Measurements from ENCODE around the gene BEGAIN. TPM values are rescaled to one million over a fixed set of nuclear protein-coding genes. Genes with fewer than 3 reads are reported as not detected.
"Not testable (repeated sequence)": the region's sequence is repeated elsewhere in the genome, so short reads cannot be mapped to it uniquely, and the experiment has no call there.

BEGAIN gene
- total RNA-seq, 1 donor from 2014 or later: 1.6 TPM

DNA sequence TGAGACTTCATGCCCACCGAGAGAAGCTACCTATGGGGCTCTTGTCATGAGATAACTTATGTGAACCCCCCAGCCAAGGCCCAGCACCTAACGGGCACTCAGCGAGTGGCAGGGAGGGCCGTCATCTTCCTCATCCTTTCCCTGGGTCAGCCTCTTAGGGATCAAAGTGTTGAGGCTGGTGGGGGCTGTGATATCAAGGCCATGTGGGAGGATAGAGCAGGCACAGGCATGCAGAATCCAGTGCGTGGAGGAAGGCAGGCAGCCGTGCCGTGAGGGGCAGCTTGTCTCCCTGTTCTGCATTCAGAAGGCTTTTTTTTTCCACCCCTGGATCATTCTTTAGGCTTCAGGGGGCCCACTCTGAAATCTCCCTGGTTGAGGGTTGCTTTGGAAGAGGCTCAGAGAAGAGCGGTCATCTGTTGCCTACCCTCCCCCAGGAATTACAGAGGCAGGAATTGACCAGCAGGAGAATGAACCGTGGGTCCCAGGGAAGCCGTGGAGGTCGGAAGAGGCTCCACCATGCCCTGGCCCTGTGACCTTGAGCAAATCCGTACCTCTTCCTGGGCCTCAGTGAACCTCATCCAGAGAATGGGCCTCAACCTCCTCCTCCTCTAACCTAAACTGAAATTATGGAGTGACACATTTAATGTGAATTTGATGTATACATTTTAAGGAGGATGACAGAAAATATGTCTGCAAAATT is 62.8 kb downstream of the BEGAIN start:
- TF ChIP-seq CTCF (IDR thresholded peaks at IDR 0.05; ENCODE audit: unreplicated experiment): no peak
- no peaks in the 10 kb centered on the region for H3K27me3 Mint-ChIP-seq (ENCODE audit: unreplicated experiment)
- H3K9me3 Mint-ChIP-seq (ENCODE audit: unreplicated experiment): no peaks in the 10 kb centered on the region
- H3K27ac Mint-ChIP-seq (ENCODE audit: unreplicated experiment): no peak overlapping the region
- no peaks in the 10 kb centered on the region for H3K36me3 Mint-ChIP-seq (ENCODE audit: low read depth, unreplicated experiment)
- no peak overlapping the region for H3K4me3 Mint-ChIP-seq (ENCODE audit: unreplicated experiment)
- peaks cover 2% of the 10 kb centered on the region for H3K4me1 Mint-ChIP-seq (ENCODE audit: unreplicated experiment)
- DNase-seq (ENCODE audit: low spot score): no peak

- H3K9me3 Mint-ChIP-seq (ENCODE audit: unreplicated experiment): no peaks in the 10 kb centered on the region
- no peak overlapping the region for H3K27ac Mint-ChIP-seq (ENCODE audit: unreplicated experiment)
- no peak overlapping the region for H3K4me3 Mint-ChIP-seq (ENCODE audit: unreplicated experiment)
Measured at GRCh38 chr14:100523843-100524169, 63.4 kb downstream of the BEGAIN start.

GRCh38 chr14:100523131-100523842 is 63.9 kb downstream of the BEGAIN start:
- H3K27me3 Mint-ChIP-seq (ENCODE audit: unreplicated experiment): no peaks in the 10 kb centered on the region
- H3K36me3 Mint-ChIP-seq (ENCODE audit: low read depth, unreplicated experiment): no peaks in the 10 kb centered on the region
- H3K27ac Mint-ChIP-seq (ENCODE audit: unreplicated experiment): no peak overlapping the region
- H3K9me3 Mint-ChIP-seq (ENCODE audit: unreplicated experiment): no peaks in the 10 kb centered on the region
- peaks cover 8% of the 10 kb centered on the region for H3K4me1 Mint-ChIP-seq (ENCODE audit: unreplicated experiment)
- no peak for DNase-seq (ENCODE audit: low spot score)
- TF ChIP-seq CTCF (IDR thresholded peaks at IDR 0.05; ENCODE audit: unreplicated experiment): no peak
- no peak overlapping the region for H3K4me3 Mint-ChIP-seq (ENCODE audit: unreplicated experiment)

More at GRCh38 chr14:100523843-100524169, 63.4 kb downstream of the BEGAIN start:
- no peak for TF ChIP-seq CTCF (IDR thresholded peaks at IDR 0.05; ENCODE audit: unreplicated experiment)
- DNase-seq (ENCODE audit: low spot score): no peak
- H3K4me1 Mint-ChIP-seq (ENCODE audit: unreplicated experiment): peaks cover 4% of the 10 kb centered on the region
- no peaks in the 10 kb centered on the region for H3K36me3 Mint-ChIP-seq (ENCODE audit: low read depth, unreplicated experiment)
- H3K27me3 Mint-ChIP-seq (ENCODE audit: unreplicated experiment): no peaks in the 10 kb centered on the region

DNA sequence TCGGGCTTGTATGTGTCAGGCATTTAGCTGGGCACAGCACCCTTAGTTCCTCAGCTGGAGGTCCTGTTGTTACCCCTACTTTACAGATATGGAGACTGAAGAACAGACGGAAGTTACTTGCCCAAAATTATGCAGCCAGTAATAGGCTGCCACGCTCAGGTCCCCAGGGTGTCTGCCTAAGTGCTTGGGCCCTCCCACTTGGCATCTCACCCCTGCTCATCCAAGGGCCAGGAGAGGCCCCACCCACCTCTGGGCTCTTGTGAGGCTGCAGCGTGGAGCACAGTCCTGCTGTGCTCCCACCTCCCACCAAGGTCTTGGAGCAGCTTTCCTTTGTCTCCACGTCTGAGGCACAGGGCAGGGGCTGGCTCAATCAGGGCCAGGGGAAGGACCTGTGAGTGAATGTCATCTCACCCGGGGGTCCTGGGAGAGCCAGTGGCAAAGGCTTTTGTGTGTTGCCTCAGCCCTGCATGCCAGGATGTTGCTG is 64.6 kb downstream of the BEGAIN start:
- Mint-ChIP-seq H3K4me1 (ENCODE audit: unreplicated experiment) (peaks cover 14% of the 10 kb centered on the region), H3K36me3 (ENCODE audit: low read depth, unreplicated experiment) (no peaks in the 10 kb centered on the region), H3K27me3 (ENCODE audit: unreplicated experiment) (no peaks in the 10 kb centered on the region), H3K9me3 (ENCODE audit: unreplicated experiment) (no peaks in the 10 kb centered on the region), H3K27ac (ENCODE audit: unreplicated experiment) (no peak overlapping the region), H3K4me3 (ENCODE audit: unreplicated experiment) (no peak overlapping the region)
- no peak for DNase-seq (ENCODE audit: low spot score)
- TF ChIP-seq CTCF (IDR thresholded peaks at IDR 0.05; ENCODE audit: unreplicated experiment): no peak

GRCh38 chr14:100506053-100506452 is 81.2 kb downstream of the BEGAIN start:
- H3K27me3 Mint-ChIP-seq (ENCODE audit: unreplicated experiment); H3K36me3 Mint-ChIP-seq (ENCODE audit: low read depth, unreplicated experiment); H3K4me1 Mint-ChIP-seq (ENCODE audit: unreplicated experiment); H3K9me3 Mint-ChIP-seq (ENCODE audit: unreplicated experiment); H3K27ac Mint-ChIP-seq (ENCODE audit: unreplicated experiment); DNase-seq (ENCODE audit: low spot score); H3K4me3 Mint-ChIP-seq (ENCODE audit: unreplicated experiment): not testable (repeated sequence)
